PC-3 (cell line): Measurements from ENCODE around the gene EDN2.

Source experiments
- EZH2 ChIP-seq: fragments of 300-600 bp; sonication (generic); IDR thresholded peaks from one replicate; pipeline ENCODE4 v1.6.1; 2017; ENCODE audit warnings: antibody characterized with exemption, mild to moderate bottlenecking, low read length; ENCODE audit not compliant: unreplicated experiment
- EZH2phosphoT487 ChIP-seq: fragments of 300-600 bp; sonication (generic); IDR thresholded peaks from 2 replicates; pipeline ENCODE4 v1.6.1; 2018; ENCODE audit warnings: mild to moderate bottlenecking, antibody characterized with exemption, low read length, borderline replicate concordance
- TF ChIP-seq, protein P1 (sequence below): fragments of 300-600 bp; sonication (generic); conservative IDR thresholded peaks from 2 replicates; pipeline ENCODE4 v1.5.1; 2017; ENCODE audit warnings: antibody characterized with exemption, low read depth, mild to moderate bottlenecking, low read length

DNA sequence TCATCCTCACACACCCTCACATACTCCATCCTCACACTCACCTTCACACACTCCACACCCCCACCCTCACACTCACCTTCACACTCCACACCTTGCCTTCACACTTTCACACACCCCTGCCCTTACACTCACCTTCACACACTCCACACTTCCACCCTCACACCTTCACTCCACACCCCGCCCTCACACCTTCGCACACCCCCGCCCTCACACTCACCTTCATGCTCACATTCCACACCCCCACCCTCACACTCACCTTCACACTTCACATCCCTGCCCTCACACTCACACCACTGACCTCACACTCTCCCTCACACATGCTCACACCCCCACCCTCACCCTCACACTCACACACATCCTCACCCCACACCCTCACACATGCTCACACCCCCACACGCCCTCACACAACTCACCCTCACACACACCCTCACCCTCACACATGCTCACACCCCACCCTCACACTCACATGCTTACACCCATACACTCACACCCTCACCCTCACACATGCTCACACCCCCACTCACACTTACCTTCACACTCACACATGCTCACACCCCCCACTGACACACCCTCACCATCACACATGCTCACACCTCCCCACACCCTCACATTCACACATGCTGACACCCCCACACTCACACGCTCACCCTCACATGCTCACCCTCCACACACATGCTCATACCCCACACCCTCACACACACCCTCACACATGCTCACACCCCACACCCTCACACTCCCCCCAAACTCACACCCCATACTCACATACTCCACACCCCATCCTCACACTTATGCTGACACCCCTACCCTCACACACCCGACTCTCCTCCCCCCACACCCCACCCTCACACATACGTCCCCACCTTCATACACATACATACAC, 44.5 kb upstream of the EDN2 start:
- TF ChIP-seq, protein P1, sequence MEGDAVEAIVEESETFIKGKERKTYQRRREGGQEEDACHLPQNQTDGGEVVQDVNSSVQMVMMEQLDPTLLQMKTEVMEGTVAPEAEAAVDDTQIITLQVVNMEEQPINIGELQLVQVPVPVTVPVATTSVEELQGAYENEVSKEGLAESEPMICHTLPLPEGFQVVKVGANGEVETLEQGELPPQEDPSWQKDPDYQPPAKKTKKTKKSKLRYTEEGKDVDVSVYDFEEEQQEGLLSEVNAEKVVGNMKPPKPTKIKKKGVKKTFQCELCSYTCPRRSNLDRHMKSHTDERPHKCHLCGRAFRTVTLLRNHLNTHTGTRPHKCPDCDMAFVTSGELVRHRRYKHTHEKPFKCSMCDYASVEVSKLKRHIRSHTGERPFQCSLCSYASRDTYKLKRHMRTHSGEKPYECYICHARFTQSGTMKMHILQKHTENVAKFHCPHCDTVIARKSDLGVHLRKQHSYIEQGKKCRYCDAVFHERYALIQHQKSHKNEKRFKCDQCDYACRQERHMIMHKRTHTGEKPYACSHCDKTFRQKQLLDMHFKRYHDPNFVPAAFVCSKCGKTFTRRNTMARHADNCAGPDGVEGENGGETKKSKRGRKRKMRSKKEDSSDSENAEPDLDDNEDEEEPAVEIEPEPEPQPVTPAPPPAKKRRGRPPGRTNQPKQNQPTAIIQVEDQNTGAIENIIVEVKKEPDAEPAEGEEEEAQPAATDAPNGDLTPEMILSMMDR, result no peak
- no peak for TF ChIP-seq EZH2
- TF ChIP-seq EZH2phosphoT487, result no peak
